ENCODE measurements around the gene FOXR1.
"Not testable (repeated sequence)": the region's sequence is repeated elsewhere in the genome, so short reads cannot be mapped to it uniquely, and the experiment has no call there.

FOXR1 gene

GRCh38 chr11:118961591-118961990, 10.0 kb upstream of the FOXR1 start:
- Histone ChIP-seq H3K9me3 (ENCODE audit: insufficient read depth, low read length, severe bottlenecking) (no peaks in the 10 kb centered on the region), H3K9ac (ENCODE audit: low read depth, low read length) (no peak overlapping the region), H3K36me3 (ENCODE audit: insufficient read depth, low read length) (no peaks in the 10 kb centered on the region), H4K20me1 (ENCODE audit: insufficient read depth, low read length) (no peaks in the 10 kb centered on the region), H3K4me3 (ENCODE audit: low read depth in 1 of 2, low read length in 2 of 2) (no peak overlapping the region), H3K4me1 (ENCODE audit: insufficient read depth, low read length) (no peaks in the 10 kb centered on the region), H3K4me2 (ENCODE audit: insufficient read depth, low read length) (no peak overlapping the region), H3K27me3 (ENCODE audit: insufficient read depth, low read length, poor library complexity) (no peaks in the 10 kb centered on the region), H2AFZ (ENCODE audit: low read depth, low read length) (no peak overlapping the region), H3K79me2 (ENCODE audit: insufficient read depth, low read length) (no peaks in the 10 kb centered on the region), H3K27ac (ENCODE audit: low read length) (no peak overlapping the region)
- TF ChIP-seq CTCF (IDR thresholded peaks at IDR 0.05; ENCODE audit: borderline replicate concordance, extremely low read depth, low read length, poor library complexity, severe bottlenecking) (no peak), EZH2 (IDR thresholded peaks at IDR 0.05; ENCODE audit: borderline replicate concordance, low read depth, low read length, severe bottlenecking) (no peak)
- ATAC-seq (ENCODE audit: insufficient read depth, low read depth) (0 out of 3 replicates have a peak, but pooled peaks have one; percentile 17), DNase-seq (no peak)

- H4K20me1 ChIP-seq (ENCODE audit: insufficient read depth, low read length); H2AFZ ChIP-seq (ENCODE audit: low read depth, low read length); H3K9ac ChIP-seq (ENCODE audit: low read depth, low read length); H3K4me1 ChIP-seq (ENCODE audit: insufficient read depth, low read length); H3K4me3 ChIP-seq (ENCODE audit: low read depth in 1 of 2, low read length in 2 of 2); DNase-seq; H3K9me3 ChIP-seq (ENCODE audit: insufficient read depth, low read length, severe bottlenecking); H3K27me3 ChIP-seq (ENCODE audit: insufficient read depth, low read length, poor library complexity); H3K36me3 ChIP-seq (ENCODE audit: insufficient read depth, low read length); H3K79me2 ChIP-seq (ENCODE audit: insufficient read depth, low read length); H3K4me2 ChIP-seq (ENCODE audit: insufficient read depth, low read length); ATAC-seq (ENCODE audit: insufficient read depth, low read depth); H3K27ac ChIP-seq (ENCODE audit: low read length): not testable (repeated sequence)
These were observed 2.1 kb upstream of the FOXR1 start for GRCh38 chr11:118969508-118969907.

- no peak overlapping the region for H3K4me3 ChIP-seq (ENCODE audit: low read depth in 1 of 2, low read length in 2 of 2)
- no peaks in the 10 kb centered on the region for H3K27me3 ChIP-seq (ENCODE audit: insufficient read depth, low read length, poor library complexity)
- no peaks in the 10 kb centered on the region for H4K20me1 ChIP-seq (ENCODE audit: insufficient read depth, low read length)
- no peak overlapping the region for H3K9ac ChIP-seq (ENCODE audit: low read depth, low read length)
- TF ChIP-seq EZH2 (IDR thresholded peaks at IDR 0.05; ENCODE audit: borderline replicate concordance, low read depth, low read length, severe bottlenecking): no peak
- no peak for TF ChIP-seq CTCF (IDR thresholded peaks at IDR 0.05; ENCODE audit: borderline replicate concordance, extremely low read depth, low read length, poor library complexity, severe bottlenecking)
- H3K4me1 ChIP-seq (ENCODE audit: insufficient read depth, low read length): no peaks in the 10 kb centered on the region
- no peak overlapping the region for H3K27ac ChIP-seq (ENCODE audit: low read length)
- DNase-seq (no peak), ATAC-seq (ENCODE audit: insufficient read depth, low read depth) (no peak)
- no peaks in the 10 kb centered on the region for H3K9me3 ChIP-seq (ENCODE audit: insufficient read depth, low read length, severe bottlenecking)
- H3K36me3 ChIP-seq (ENCODE audit: insufficient read depth, low read length): no peaks in the 10 kb centered on the region
- no peaks in the 10 kb centered on the region for H3K79me2 ChIP-seq (ENCODE audit: insufficient read depth, low read length)
- H3K4me2 ChIP-seq (ENCODE audit: insufficient read depth, low read length): no peak overlapping the region
- no peak overlapping the region for H2AFZ ChIP-seq (ENCODE audit: low read depth, low read length)
These were observed 2.4 kb downstream of the FOXR1 start for GRCh38 chr11:118973985-118974384.

- Histone ChIP-seq H4K20me1 (ENCODE audit: insufficient read depth, low read length) (no peaks in the 10 kb centered on the region), H3K27me3 (ENCODE audit: insufficient read depth, low read length, poor library complexity) (no peaks in the 10 kb centered on the region), H2AFZ (ENCODE audit: low read depth, low read length) (no peak overlapping the region), H3K9me3 (ENCODE audit: insufficient read depth, low read length, severe bottlenecking) (no peaks in the 10 kb centered on the region), H3K4me1 (ENCODE audit: insufficient read depth, low read length) (no peaks in the 10 kb centered on the region), H3K4me2 (ENCODE audit: insufficient read depth, low read length) (no peak overlapping the region), H3K79me2 (ENCODE audit: insufficient read depth, low read length) (no peaks in the 10 kb centered on the region), H3K9ac (ENCODE audit: low read depth, low read length) (no peak overlapping the region), H3K27ac (ENCODE audit: low read length) (no peak overlapping the region), H3K4me3 (ENCODE audit: low read depth in 1 of 2, low read length in 2 of 2) (no peak overlapping the region), H3K36me3 (ENCODE audit: insufficient read depth, low read length) (no peaks in the 10 kb centered on the region)
- DNase-seq (no peak), ATAC-seq (ENCODE audit: insufficient read depth, low read depth) (no peak)
- no peak for TF ChIP-seq CTCF (IDR thresholded peaks at IDR 0.05; ENCODE audit: borderline replicate concordance, extremely low read depth, low read length, poor library complexity, severe bottlenecking)
These were observed 4.5 kb downstream of the FOXR1 start for GRCh38 chr11:118975771-118976709.
